Measurements from ENCODE around the gene MTTP.

MTTP gene

DNA sequence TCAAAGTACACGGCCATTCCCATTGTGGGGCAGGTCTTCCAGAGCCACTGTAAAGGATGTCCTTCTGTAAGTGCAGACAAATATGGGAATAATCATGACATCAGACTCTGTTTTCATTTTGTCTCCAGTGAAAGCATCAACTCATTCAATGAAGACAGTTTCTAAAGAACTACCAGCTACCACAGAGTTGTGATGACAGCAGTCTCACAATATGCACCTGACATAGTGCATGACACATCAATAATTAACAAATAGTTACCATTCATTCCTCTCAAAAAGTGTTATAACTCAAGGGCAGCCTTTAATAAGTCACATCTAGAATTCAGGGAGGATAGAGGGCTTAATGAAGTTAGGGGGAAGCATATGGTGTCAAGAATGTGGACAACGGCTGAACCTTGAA lies 20.2 kb downstream of the MTTP start:
- no peaks in the 10 kb centered on the region for H3K9me3 ChIP-seq (ENCODE audit: insufficient read depth, low read depth, low read length)
- no peaks in the 10 kb centered on the region for H4K20me1 ChIP-seq (ENCODE audit: insufficient read depth, low read length, poor library complexity, severe bottlenecking)
- no peaks in the 10 kb centered on the region for H3K9me2 ChIP-seq (replicated peaks; ENCODE audit: low read depth, low read length)
- no peak overlapping the region for H2AFZ ChIP-seq (ENCODE audit: low read length)
- H3K27me3 ChIP-seq (ENCODE audit: insufficient read depth, low read length, poor library complexity, severe bottlenecking) = no peaks in the 10 kb centered on the region
- H3K79me2 ChIP-seq (ENCODE audit: insufficient read depth, low read length) = no peaks in the 10 kb centered on the region
- no peaks in the 10 kb centered on the region for H3K4me1 ChIP-seq (ENCODE audit: insufficient read depth, low read length, poor library complexity, severe bottlenecking)
- H3K36me3 ChIP-seq (ENCODE audit: insufficient read depth, low read length) = no peaks in the 10 kb centered on the region
- H3K4me2 ChIP-seq (ENCODE audit: low read depth, low read length, poor library complexity, severe bottlenecking) = no peak overlapping the region
- H3F3A ChIP-seq (ENCODE audit: low read depth) = no peaks in the 10 kb centered on the region
- H3K9ac ChIP-seq (ENCODE audit: low read depth, low read length, poor library complexity, severe bottlenecking) = no peak overlapping the region
- no peak for TF ChIP-seq EZH2phosphoT487 (IDR thresholded peaks at IDR 0.05; ENCODE audit: borderline replicate concordance)
- TF ChIP-seq, protein P1, sequence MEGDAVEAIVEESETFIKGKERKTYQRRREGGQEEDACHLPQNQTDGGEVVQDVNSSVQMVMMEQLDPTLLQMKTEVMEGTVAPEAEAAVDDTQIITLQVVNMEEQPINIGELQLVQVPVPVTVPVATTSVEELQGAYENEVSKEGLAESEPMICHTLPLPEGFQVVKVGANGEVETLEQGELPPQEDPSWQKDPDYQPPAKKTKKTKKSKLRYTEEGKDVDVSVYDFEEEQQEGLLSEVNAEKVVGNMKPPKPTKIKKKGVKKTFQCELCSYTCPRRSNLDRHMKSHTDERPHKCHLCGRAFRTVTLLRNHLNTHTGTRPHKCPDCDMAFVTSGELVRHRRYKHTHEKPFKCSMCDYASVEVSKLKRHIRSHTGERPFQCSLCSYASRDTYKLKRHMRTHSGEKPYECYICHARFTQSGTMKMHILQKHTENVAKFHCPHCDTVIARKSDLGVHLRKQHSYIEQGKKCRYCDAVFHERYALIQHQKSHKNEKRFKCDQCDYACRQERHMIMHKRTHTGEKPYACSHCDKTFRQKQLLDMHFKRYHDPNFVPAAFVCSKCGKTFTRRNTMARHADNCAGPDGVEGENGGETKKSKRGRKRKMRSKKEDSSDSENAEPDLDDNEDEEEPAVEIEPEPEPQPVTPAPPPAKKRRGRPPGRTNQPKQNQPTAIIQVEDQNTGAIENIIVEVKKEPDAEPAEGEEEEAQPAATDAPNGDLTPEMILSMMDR (conservative IDR thresholded peaks at IDR 0.05; ENCODE audit: low read length) = no peak
- no peak overlapping the region for H3K4me3 ChIP-seq (ENCODE audit: low read length, poor library complexity, severe bottlenecking)

DNA sequence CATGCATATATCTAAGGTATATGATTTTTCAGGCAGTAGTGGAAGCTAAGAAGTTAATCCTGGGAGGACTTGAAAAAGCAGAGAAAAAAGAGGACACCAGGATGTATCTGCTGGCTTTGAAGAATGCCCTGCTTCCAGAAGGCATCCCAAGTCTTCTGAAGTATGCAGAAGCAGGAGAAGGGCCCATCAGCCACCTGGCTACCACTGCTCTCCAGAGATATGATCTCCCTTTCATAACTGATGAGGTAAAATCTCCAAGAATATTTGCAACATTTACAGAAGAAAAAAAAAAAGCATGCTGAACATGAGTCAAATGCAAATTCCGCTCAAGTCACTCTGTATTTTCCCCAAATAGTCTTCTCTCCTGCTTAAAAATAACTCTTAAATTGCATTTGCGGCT lies 32.1 kb downstream of the MTTP start:
- TF ChIP-seq EZH2phosphoT487 (IDR thresholded peaks at IDR 0.05; ENCODE audit: borderline replicate concordance) = no peak
- TF ChIP-seq, protein P1 (conservative IDR thresholded peaks at IDR 0.05; ENCODE audit: low read length) = no peak
- H3K9me2 ChIP-seq (replicated peaks; ENCODE audit: low read depth, low read length) = no peaks in the 10 kb centered on the region
- H4K20me1 ChIP-seq (ENCODE audit: insufficient read depth, low read length, poor library complexity, severe bottlenecking) = no peaks in the 10 kb centered on the region
- no peak overlapping the region for H2AFZ ChIP-seq (ENCODE audit: low read length)
- no peaks in the 10 kb centered on the region for H3K79me2 ChIP-seq (ENCODE audit: insufficient read depth, low read length)
- no peaks in the 10 kb centered on the region for H3K9me3 ChIP-seq (ENCODE audit: insufficient read depth, low read depth, low read length)
- no peaks in the 10 kb centered on the region for H3K36me3 ChIP-seq (ENCODE audit: insufficient read depth, low read length)
- H3K4me3 ChIP-seq (ENCODE audit: low read length, poor library complexity, severe bottlenecking) = no peak overlapping the region
- no peak overlapping the region for H3K9ac ChIP-seq (ENCODE audit: low read depth, low read length, poor library complexity, severe bottlenecking)
- H3K27me3 ChIP-seq (ENCODE audit: insufficient read depth, low read length, poor library complexity, severe bottlenecking) = no peaks in the 10 kb centered on the region
- no peaks in the 10 kb centered on the region for H3K4me1 ChIP-seq (ENCODE audit: insufficient read depth, low read length, poor library complexity, severe bottlenecking)
- no peaks in the 10 kb centered on the region for H3F3A ChIP-seq (ENCODE audit: low read depth)
- H3K4me2 ChIP-seq (ENCODE audit: low read depth, low read length, poor library complexity, severe bottlenecking) = no peak overlapping the region

DNA sequence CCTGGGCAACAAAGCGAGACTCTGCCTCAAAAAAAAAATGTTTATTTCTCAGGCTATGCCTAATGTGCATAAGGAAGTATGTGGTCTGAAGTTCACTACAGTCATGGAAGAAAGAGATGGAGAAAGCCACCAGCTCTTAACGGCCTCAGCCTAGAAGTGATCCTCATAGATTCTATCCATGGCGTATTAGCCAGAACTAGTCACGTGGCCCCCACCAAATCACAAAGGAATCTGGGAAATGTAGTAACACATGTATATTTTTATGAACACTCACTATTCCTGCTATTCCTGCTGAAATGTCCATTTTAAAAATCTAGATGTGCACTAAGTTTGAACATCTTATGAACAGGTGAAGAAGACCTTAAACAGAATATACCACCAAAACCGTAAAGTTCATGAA lies 33.8 kb downstream of the MTTP start:
- Histone ChIP-seq H2AFZ (ENCODE audit: low read length) (no peak overlapping the region), H3K36me3 (ENCODE audit: insufficient read depth, low read length) (no peaks in the 10 kb centered on the region), H3K27me3 (ENCODE audit: insufficient read depth, low read length, poor library complexity, severe bottlenecking) (no peaks in the 10 kb centered on the region)

More for the DNA sequence above, 33.8 kb downstream of the MTTP start:
- TF ChIP-seq, protein P1 (conservative IDR thresholded peaks at IDR 0.05; ENCODE audit: low read length) = no peak
- TF ChIP-seq EZH2phosphoT487 (IDR thresholded peaks at IDR 0.05; ENCODE audit: borderline replicate concordance) = no peak
- Histone ChIP-seq H3K9me2 (replicated peaks; ENCODE audit: low read depth, low read length) (no peaks in the 10 kb centered on the region), H4K20me1 (ENCODE audit: insufficient read depth, low read length, poor library complexity, severe bottlenecking) (no peaks in the 10 kb centered on the region), H3K4me3 (ENCODE audit: low read length, poor library complexity, severe bottlenecking) (no peak overlapping the region), H3K9me3 (ENCODE audit: insufficient read depth, low read depth, low read length) (no peaks in the 10 kb centered on the region), H3K9ac (ENCODE audit: low read depth, low read length, poor library complexity, severe bottlenecking) (no peak overlapping the region), H3F3A (ENCODE audit: low read depth) (no peaks in the 10 kb centered on the region), H3K4me2 (ENCODE audit: low read depth, low read length, poor library complexity, severe bottlenecking) (no peak overlapping the region), H3K79me2 (ENCODE audit: insufficient read depth, low read length) (no peaks in the 10 kb centered on the region), H3K4me1 (ENCODE audit: insufficient read depth, low read length, poor library complexity, severe bottlenecking) (no peaks in the 10 kb centered on the region)
